GM12874 (cell line): ENCODE measurements around the gene P3H1.

ENCODE experiments used
- CTCF ChIP-seq: IDR thresholded peaks from 2 replicates; pipeline ENCODE4 v1.5.1; 2011; ENCODE audit warnings: low read depth, mild to moderate bottlenecking, control low read depth, low read length, moderate library complexity; ENCODE audit not compliant: insufficient read depth

The P3H1 gene

GRCh38 chr1:42732126-42732680 is 34.6 kb downstream of the P3H1 start:
- TF ChIP-seq CTCF, result no peak

- no peak for TF ChIP-seq CTCF
These were observed 35.2 kb downstream of the P3H1 start for GRCh38 chr1:42731585-42731984.

GRCh38 chr1:42730988-42731387 is 35.8 kb downstream of the P3H1 start:
- 0 out of 2 replicates have a peak, but pooled peaks have one; percentile 7 for TF ChIP-seq CTCF

GRCh38 chr1:42730002-42730401 is 36.8 kb downstream of the P3H1 start:
- TF ChIP-seq CTCF, result no peak

- no peak for TF ChIP-seq CTCF
These were observed 43.3 kb downstream of the P3H1 start for GRCh38 chr1:42723511-42723910.

- TF ChIP-seq CTCF, result no peak
These were observed 44.9 kb downstream of the P3H1 start for GRCh38 chr1:42721926-42722325.

- TF ChIP-seq CTCF, result no peak
These were observed 46.0 kb downstream of the P3H1 start for GRCh38 chr1:42720868-42721267.

GRCh38 chr1:42713293-42713692 is 53.5 kb downstream of the P3H1 start:
- no peak for TF ChIP-seq CTCF
